Neural progenitor cell (in vitro differentiated cells): ENCODE results near the gene RELN. TPM values are rescaled to one million over a fixed set of nuclear protein-coding genes. Genes with fewer than 3 reads are reported as not detected.

ENCODE experiments used
- DNase-seq: peaks from one replicate; pipeline ENCODE4 v3.0.0-alpha.2; 2016; ENCODE audit warnings: low spot score
- H2AFZ ChIP-seq: fragments of 200-600 bp; sonication (generic); replicated peaks from 2 replicates; pipeline ENCODE4 v1.6.1; 2016; ENCODE audit warnings: antibody characterized with exemption
- H3F3A ChIP-seq: fragments of 200-600 bp; sonication (generic); 2 replicates; pipeline ENCODE4 v1.6.1; 2016; ENCODE audit warnings: antibody characterized with exemption, low read depth
- H3K27ac ChIP-seq: fragments of 200-600 bp; sonication (generic); 2 replicates; pipeline ENCODE4 v1.5.1; 2016; ENCODE audit warnings: mild to moderate bottlenecking
- H3K27me3 ChIP-seq: fragments of 200-600 bp; sonication (generic); 2 replicates; pipeline ENCODE4 v1.6.1; 2016; ENCODE audit warnings: mild to moderate bottlenecking, moderate library complexity
- H3K36me3 ChIP-seq: fragments of 200-600 bp; sonication (generic); 2 replicates; pipeline ENCODE4 v1.5.1; 2016
- H3K4me1 ChIP-seq: fragments of 200-600 bp; sonication (generic); 2 replicates; pipeline ENCODE4 v1.6.1; 2016; ENCODE audit warnings: mixed run types
- H3K4me2 ChIP-seq: fragments of 200-600 bp; sonication (generic); 2 replicates; pipeline ENCODE4 v1.6.1; 2016
- H3K4me3 ChIP-seq: fragments of 200-600 bp; sonication (generic); 2 replicates; pipeline ENCODE4 v1.5.1; 2016
- H3K79me2 ChIP-seq: fragments of 200-600 bp; sonication (generic); 2 replicates; pipeline ENCODE4 v1.6.1; 2016; ENCODE audit warnings: low read depth
- H3K9ac ChIP-seq: fragments of 200-600 bp; sonication (generic); 2 replicates; pipeline ENCODE4 v1.6.1; 2016
- H3K9me3 ChIP-seq: fragments of 200-600 bp; sonication (generic); 2 replicates; pipeline ENCODE4 v1.5.1; 2016; ENCODE audit warnings: low read depth
- H4K20me1 ChIP-seq: fragments of 200-600 bp; sonication (generic); 2 replicates; pipeline ENCODE4 v1.6.1; 2016; ENCODE audit warnings: low read depth
- H3K27ac Mint-ChIP-seq: 3 replicates; pipeline ENCODE4 v1.8.0; 2021; ENCODE audit warnings: mixed read lengths
- H3K27me3 Mint-ChIP-seq: 2 replicates; pipeline ENCODE4 v1.8.0; 2022; ENCODE audit warnings: low read depth, mild to moderate bottlenecking, inconsistent platforms, moderate library complexity, mixed read lengths; ENCODE audit not compliant: insufficient read depth
- H3K36me3 Mint-ChIP-seq: 3 replicates; pipeline ENCODE4 v1.8.0; 2021; ENCODE audit warnings: mixed read lengths
- H3K4me1 Mint-ChIP-seq: 3 replicates; pipeline ENCODE4 v1.8.0; 2021; ENCODE audit warnings: mixed read lengths
- H3K4me3 Mint-ChIP-seq: 3 replicates; pipeline ENCODE4 v1.8.0; 2021; ENCODE audit warnings: mild to moderate bottlenecking, moderate library complexity, mixed read lengths
- H3K9me3 Mint-ChIP-seq: 3 replicates; pipeline ENCODE4 v1.8.0; 2020; ENCODE audit warnings: mixed read lengths
- EZH2 ChIP-seq: fragments of 200-600 bp; sonication (generic); IDR thresholded peaks from 2 replicates; pipeline ENCODE4 v1.6.1; 2017; ENCODE audit warnings: antibody characterized with exemption, mild to moderate bottlenecking, moderate library complexity
- EZH2phosphoT487 ChIP-seq: fragments of 200-600 bp; sonication (generic); IDR thresholded peaks from 2 replicates; pipeline ENCODE4 v1.6.1; 2017; ENCODE audit warnings: antibody characterized with exemption
- total RNA-seq: library from RNA; depleted of rRNA; stranded (reverse); fragments of >200 nt; gene quantifications from 2 replicates; pipeline ENCODE4 v1.2.3, GENCODE V29; 2015; ENCODE audit warnings: low replicate concordance
- TF ChIP-seq, protein P1 (sequence below): fragments of 200-600 bp; sonication (generic); IDR thresholded peaks from 2 replicates; pipeline ENCODE4 v1.5.1; 2017; ENCODE audit warnings: antibody characterized with exemption, mild to moderate bottlenecking

The RELN gene
- total RNA-seq, 1 donor from 2014 or later, result 0.02 TPM

DNA sequence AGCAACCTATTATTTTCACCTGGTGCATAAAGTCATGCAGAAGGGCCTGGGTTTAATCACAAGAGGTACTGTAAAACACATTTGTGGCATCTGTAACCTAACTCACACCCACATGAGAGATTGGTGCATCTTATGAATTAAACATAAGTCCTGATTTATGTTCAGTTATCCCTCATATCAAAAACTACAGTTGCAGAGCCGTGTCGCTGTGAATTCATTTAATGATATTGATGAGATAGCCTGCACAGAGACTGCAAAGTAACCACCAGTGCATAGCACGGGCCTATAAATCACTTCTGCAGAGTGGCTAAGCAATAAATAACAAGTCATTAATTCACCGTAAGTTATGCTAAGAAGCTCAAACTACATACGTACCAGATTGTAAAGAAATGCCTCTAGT, 178.2 kb downstream of the RELN start:
- Mint-ChIP-seq H3K4me1 (peaks cover 7% of the 10 kb centered on the region), H3K27me3 (no peaks in the 10 kb centered on the region), H3K36me3 (no peaks in the 10 kb centered on the region), H3K4me3 (no peak overlapping the region), H3K9me3 (no peaks in the 10 kb centered on the region), H3K27ac (no peak overlapping the region)
- H3K36me3 ChIP-seq, result no peaks in the 10 kb centered on the region
- no peaks in the 10 kb centered on the region for H4K20me1 ChIP-seq
- no peaks in the 10 kb centered on the region for H3K27me3 ChIP-seq
- no peaks in the 10 kb centered on the region for H3F3A ChIP-seq
- H3K79me2 ChIP-seq, result no peaks in the 10 kb centered on the region
- H3K4me2 ChIP-seq, result no peak overlapping the region
- TF ChIP-seq EZH2 (no peak), EZH2phosphoT487 (no peak)
- TF ChIP-seq, protein P1, sequence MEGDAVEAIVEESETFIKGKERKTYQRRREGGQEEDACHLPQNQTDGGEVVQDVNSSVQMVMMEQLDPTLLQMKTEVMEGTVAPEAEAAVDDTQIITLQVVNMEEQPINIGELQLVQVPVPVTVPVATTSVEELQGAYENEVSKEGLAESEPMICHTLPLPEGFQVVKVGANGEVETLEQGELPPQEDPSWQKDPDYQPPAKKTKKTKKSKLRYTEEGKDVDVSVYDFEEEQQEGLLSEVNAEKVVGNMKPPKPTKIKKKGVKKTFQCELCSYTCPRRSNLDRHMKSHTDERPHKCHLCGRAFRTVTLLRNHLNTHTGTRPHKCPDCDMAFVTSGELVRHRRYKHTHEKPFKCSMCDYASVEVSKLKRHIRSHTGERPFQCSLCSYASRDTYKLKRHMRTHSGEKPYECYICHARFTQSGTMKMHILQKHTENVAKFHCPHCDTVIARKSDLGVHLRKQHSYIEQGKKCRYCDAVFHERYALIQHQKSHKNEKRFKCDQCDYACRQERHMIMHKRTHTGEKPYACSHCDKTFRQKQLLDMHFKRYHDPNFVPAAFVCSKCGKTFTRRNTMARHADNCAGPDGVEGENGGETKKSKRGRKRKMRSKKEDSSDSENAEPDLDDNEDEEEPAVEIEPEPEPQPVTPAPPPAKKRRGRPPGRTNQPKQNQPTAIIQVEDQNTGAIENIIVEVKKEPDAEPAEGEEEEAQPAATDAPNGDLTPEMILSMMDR, result no peak
- no peak overlapping the region for H3K9ac ChIP-seq
- no peak overlapping the region for H2AFZ ChIP-seq
- H3K4me1 ChIP-seq, result no peaks in the 10 kb centered on the region
- no peak overlapping the region for H3K27ac ChIP-seq
- no peak for DNase-seq
- no peaks in the 10 kb centered on the region for H3K9me3 ChIP-seq
- H3K4me3 ChIP-seq, result no peak overlapping the region

DNA sequence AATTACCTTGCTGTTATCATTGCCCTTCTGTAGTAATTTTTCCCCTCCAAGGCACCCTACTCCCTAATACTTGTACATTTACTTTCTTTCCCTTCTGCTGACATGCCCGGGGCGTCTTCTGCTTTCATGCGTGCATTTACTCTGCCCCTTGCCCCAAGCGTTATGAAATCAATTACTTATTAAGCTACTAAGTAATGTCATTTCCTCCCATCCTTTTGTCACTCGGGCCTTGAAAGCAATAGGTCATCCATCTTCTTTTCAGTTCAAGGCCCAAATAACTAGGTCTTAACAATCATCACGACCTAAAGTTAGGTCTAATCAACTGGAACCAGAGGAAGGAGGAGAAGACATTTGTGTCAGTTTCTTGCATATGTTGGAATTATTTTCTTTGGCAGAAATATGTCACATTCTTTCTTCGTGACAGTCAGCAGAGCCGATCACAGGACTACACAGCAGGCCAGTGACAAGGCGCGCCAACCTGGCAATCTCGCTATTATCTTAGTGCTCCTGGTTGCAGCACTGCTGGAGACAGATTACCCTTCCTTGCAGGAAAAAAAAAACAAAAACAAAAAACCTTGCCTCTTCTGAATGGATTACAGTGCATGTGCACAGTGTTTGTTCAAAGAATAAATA, 179.2 kb downstream of the RELN start:
- no peaks in the 10 kb centered on the region for H3K36me3 Mint-ChIP-seq

DNA sequence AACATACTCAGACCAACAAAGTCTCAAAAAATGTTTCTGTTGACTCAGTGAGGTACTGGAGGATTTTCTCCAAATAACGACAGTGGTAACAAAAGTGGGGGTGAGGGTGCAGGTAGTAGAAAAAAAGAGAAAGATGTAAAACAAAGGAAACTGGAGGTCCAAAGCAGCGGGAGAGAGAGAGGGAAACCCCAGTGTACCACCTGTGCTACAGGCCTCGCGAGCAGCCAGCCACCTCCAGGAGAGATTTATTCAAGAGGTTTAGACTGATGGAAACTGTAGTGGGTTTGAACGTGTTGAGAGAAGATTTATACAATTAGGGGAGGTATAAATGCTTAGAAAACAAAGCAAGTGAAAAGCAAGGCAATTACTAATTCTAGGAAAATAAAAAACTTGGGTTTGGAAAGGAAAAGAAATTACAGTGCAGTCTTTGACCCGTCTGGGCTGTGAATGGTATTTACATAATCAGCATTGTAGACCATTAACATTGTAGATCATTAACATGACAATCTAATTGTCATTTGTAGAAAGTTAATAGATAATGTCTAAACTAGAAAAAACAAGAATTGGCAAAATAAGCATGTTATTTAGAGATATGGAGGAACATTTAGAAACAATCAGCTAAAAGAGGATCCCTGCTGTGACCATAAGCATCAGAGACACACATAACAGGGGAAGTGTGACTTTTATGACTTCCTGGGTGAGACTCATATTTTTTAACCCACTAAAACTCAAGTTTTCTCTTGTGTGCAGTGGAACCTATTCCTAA, 180.0 kb downstream of the RELN start:
- H3F3A ChIP-seq, result no peaks in the 10 kb centered on the region
- TF ChIP-seq, protein P1, result no peak
- TF ChIP-seq EZH2phosphoT487 (no peak), EZH2 (no peak)
- H3K27ac ChIP-seq, result no peak overlapping the region
- H3K4me1 Mint-ChIP-seq, result peaks cover 7% of the 10 kb centered on the region
- H3K4me2 ChIP-seq, result no peak overlapping the region
- H3K4me3 ChIP-seq, result no peak overlapping the region
- no peaks in the 10 kb centered on the region for H3K9me3 ChIP-seq
- no peaks in the 10 kb centered on the region for H3K79me2 ChIP-seq
- DNase-seq, result no peak
- no peaks in the 10 kb centered on the region for H3K36me3 Mint-ChIP-seq
- H3K27me3 Mint-ChIP-seq, result no peaks in the 10 kb centered on the region
- H3K4me3 Mint-ChIP-seq, result no peak overlapping the region
- no peak overlapping the region for H2AFZ ChIP-seq
- no peaks in the 10 kb centered on the region for H3K4me1 ChIP-seq
- H3K27me3 ChIP-seq, result no peaks in the 10 kb centered on the region
- no peaks in the 10 kb centered on the region for H3K36me3 ChIP-seq
- no peaks in the 10 kb centered on the region for H4K20me1 ChIP-seq
- H3K27ac Mint-ChIP-seq, result no peak overlapping the region
- no peak overlapping the region for H3K9ac ChIP-seq
- no peaks in the 10 kb centered on the region for H3K9me3 Mint-ChIP-seq

More for the DNA sequence above, 179.2 kb downstream of the RELN start:
- no peak overlapping the region for H3K4me2 ChIP-seq
- peaks cover 7% of the 10 kb centered on the region for H3K4me1 Mint-ChIP-seq
- no peaks in the 10 kb centered on the region for H4K20me1 ChIP-seq
- no peak overlapping the region for H3K4me3 ChIP-seq
- no peak overlapping the region for H3K4me3 Mint-ChIP-seq
- no peaks in the 10 kb centered on the region for H3K9me3 ChIP-seq
- no peak overlapping the region for H2AFZ ChIP-seq
- no peaks in the 10 kb centered on the region for H3K79me2 ChIP-seq
- H3K9ac ChIP-seq, result no peak overlapping the region
- H3K36me3 ChIP-seq, result no peaks in the 10 kb centered on the region
- no peaks in the 10 kb centered on the region for H3K4me1 ChIP-seq
- H3F3A ChIP-seq, result no peaks in the 10 kb centered on the region
- no peak overlapping the region for H3K27ac Mint-ChIP-seq
- H3K27ac ChIP-seq, result no peak overlapping the region
- peak; percentile 21 for DNase-seq
- no peaks in the 10 kb centered on the region for H3K9me3 Mint-ChIP-seq
- H3K27me3 ChIP-seq, result no peaks in the 10 kb centered on the region
- no peaks in the 10 kb centered on the region for H3K27me3 Mint-ChIP-seq
- TF ChIP-seq EZH2, result no peak
- TF ChIP-seq, protein P1, result no peak
- no peak for TF ChIP-seq EZH2phosphoT487
